Gastrocnemius medialis (tissue), 4 donors: Measurements from ENCODE around the gene ENO4. TPM values are rescaled to one million over a fixed set of nuclear protein-coding genes. Genes with fewer than 3 reads are reported as not detected.

Experiments
- total RNA-seq, 4 donors: library from RNA; depleted of rRNA; stranded (reverse); fragments of >200 nt; gene quantifications; one replicate each; pipeline versions ENCODE4 v1.1.0 to v1.2.3, GENCODE V29; 2016

ENO4 gene
- total RNA-seq, 4 donors from 2014 or later = not detected

Other genes with a start within 250 kb of the ENO4 start
- not detected for gene PNLIPRP2, start 228.5 kb upstream of the ENO4 start, total RNA-seq
- gene HSPA12A, start 106.9 kb upstream of the ENO4 start, total RNA-seq = 1 to 10 TPM; 4.5 to 6.0 (median 4.9) TPM
- gene SHTN1, start 155.7 kb downstream of the ENO4 start, total RNA-seq = 1 to 10 TPM in 2 of 4 donors, under 1 TPM in 2; 0.73 to 2.2 (median 1.0) TPM